22Rv1 (cell line): ENCODE data around the gene LMNA.
"Not testable (repeated sequence)": the region's sequence is repeated elsewhere in the genome, so short reads cannot be mapped to it uniquely, and the experiment has no call there.

Experiments
- H3K27ac ChIP-seq: fragments of 450-650 bp; 2 replicates; pipeline ENCODE4 v1.5.1; 2017
- CTCF ChIP-seq: fragments of 450-650 bp; IDR thresholded peaks from 2 replicates; pipeline ENCODE4 v1.5.1; 2017; ENCODE audit warnings: mild to moderate bottlenecking
- ZFX ChIP-seq: fragments of 450-650 bp; IDR thresholded peaks from 2 replicates; pipeline ENCODE4 v1.6.1; 2017; ENCODE audit warnings: antibody characterized with exemption, borderline replicate concordance

The LMNA gene

GRCh38 chr1:156172696-156173470 is 58.4 kb downstream of the LMNA start:
- TF ChIP-seq ZFX (no peak), CTCF (no peak)
- no peak overlapping the region for H3K27ac ChIP-seq

GRCh38 chr1:156176610-156177210 is 62.2 kb downstream of the LMNA start:
- H3K27ac ChIP-seq = peak overlapping the region; percentile 82; the same call in 1 of the 2 replicates
- TF ChIP-seq ZFX (no peak), CTCF (no peak)

DNA sequence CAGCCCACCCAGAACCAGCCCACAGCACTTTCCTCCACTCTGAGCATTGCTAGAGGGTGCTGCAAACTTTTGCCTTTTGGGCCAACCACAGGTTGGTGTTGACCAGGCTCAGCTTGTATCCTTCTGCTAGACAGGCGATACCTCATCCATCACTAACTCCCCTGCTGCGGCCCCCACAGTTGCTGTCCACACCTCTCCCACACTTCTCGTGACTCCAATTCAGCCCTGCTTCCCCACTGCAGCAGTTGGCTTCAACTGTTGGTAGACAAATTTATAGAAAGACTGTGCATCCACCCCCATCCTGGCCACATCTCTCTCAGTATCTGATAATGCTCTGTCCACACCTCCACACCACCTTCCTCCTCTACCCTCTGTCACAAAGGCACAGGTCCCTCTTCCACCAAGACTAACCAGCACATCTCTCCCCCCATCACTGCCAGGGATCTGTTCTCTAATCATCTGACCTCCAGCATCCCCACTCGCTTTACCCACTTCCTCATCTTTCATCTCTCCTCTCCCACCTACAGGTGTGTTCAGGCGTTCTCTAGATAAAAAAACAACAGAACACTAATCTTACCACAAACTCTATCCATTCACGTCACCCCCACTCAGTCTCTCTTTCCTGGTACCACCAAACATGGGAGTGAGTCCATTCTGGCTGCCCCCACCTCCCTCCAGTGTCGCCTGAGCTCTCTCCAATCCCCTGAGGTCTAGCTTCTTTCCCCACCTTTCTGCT is 63.6 kb downstream of the LMNA start:
- H3K27ac ChIP-seq = peak overlapping the region; percentile 82
- no peak for TF ChIP-seq ZFX
- TF ChIP-seq CTCF = no peak

- TF ChIP-seq ZFX = no peak
- TF ChIP-seq CTCF = no peak
- peak overlapping the region; percentile 82 for H3K27ac ChIP-seq
These were observed 66.0 kb downstream of the LMNA start for GRCh38 chr1:156180471-156180870.

GRCh38 chr1:156181391-156181924 is 66.9 kb downstream of the LMNA start:
- H3K27ac ChIP-seq = peak overlapping the region; percentile 82

GRCh38 chr1:156182010-156182779 is 67.7 kb downstream of the LMNA start:
- H3K27ac ChIP-seq = peak overlapping the region; percentile 82

DNA sequence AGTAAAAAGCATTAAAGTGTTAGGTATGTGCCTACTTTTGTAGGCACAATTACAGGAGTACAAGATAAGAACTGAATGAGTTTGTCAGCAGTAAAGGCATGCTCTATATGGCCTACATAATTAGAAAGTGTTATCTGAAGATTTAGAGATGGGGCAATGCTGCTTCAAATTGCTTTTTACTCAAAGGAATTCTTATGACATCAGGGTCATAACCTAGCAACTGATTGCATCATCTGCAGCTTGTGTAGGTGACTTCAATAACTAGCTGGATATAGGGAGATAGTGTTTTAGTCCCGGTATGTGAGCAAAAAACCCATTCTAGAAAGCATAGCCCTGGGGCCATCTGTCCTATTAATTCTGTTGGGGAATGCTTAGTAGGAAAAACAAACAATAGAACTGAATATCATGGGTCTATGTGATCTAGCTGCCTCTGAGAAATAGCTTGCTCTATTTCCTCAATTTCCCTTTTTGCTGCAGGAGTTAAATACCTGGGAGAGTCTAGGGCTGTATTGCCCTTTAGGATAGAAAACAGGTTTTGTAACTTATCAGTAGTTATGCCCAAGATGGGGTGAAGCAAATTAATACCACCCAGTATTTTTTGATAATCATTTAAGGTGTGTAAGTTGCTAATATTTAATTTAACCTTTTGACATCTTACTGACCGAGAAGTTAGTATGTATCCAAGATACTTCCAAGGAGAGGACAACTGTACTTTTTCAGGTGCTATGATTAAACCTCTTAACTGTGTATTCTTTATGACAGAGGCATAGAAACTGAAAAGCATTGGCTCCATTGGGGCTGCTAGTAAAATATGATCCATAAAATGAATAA is 72.1 kb downstream of the LMNA start:
- H3K27ac ChIP-seq = not testable (repeated sequence)
